ENCODE results near the gene CD55.

The CD55 gene

GRCh38 chr1:207286786-207287468 lies 34.6 kb upstream of the CD55 start:
- H3K4me1 ChIP-seq (ENCODE audit: control insufficient read depth in 1 of 2, insufficient read depth in 2 of 2, low read length in 2 of 2) = peaks cover 9 to 13% of the 10 kb centered on the region in 2 donors

GRCh38 chr1:207288315-207288714 lies 33.2 kb upstream of the CD55 start:
- Histone ChIP-seq H3K36me3 (ENCODE audit: control insufficient read depth in 1 of 2, insufficient read depth in 2 of 2, low read length in 2 of 2) (no peaks in the 10 kb centered on the region), H3K9me3 (ENCODE audit: control insufficient read depth in 1 of 2, low read length in 2 of 2) (no peaks in the 10 kb centered on the region), H3K27me3 (ENCODE audit: low read depth, low read length) (no peaks in the 10 kb centered on the region), H3K4me1 (ENCODE audit: control insufficient read depth in 1 of 2, insufficient read depth in 2 of 2, low read length in 2 of 2) (peaks cover 4 to 9% of the 10 kb centered on the region in 2 donors), H3K27ac (ENCODE audit: low read length) (no peak overlapping the region), H3K4me3 (ENCODE audit: low read depth in 1 of 2, low read length in 2 of 2) (no peak overlapping the region)

More at GRCh38 chr1:207286786-207287468, 34.6 kb upstream of the CD55 start:
- Histone ChIP-seq H3K9me3 (ENCODE audit: control insufficient read depth in 1 of 2, low read length in 2 of 2) (no peaks in the 10 kb centered on the region), H3K36me3 (ENCODE audit: control insufficient read depth in 1 of 2, insufficient read depth in 2 of 2, low read length in 2 of 2) (no peaks in the 10 kb centered on the region), H3K27ac (ENCODE audit: low read length) (no peak overlapping the region), H3K27me3 (ENCODE audit: low read depth, low read length) (no peaks in the 10 kb centered on the region), H3K4me3 (ENCODE audit: low read depth in 1 of 2, low read length in 2 of 2) (no peak overlapping the region)

GRCh38 chr1:207289756-207290155 lies 31.7 kb upstream of the CD55 start:
- Histone ChIP-seq H3K4me3 (ENCODE audit: low read depth in 1 of 2, low read length in 2 of 2) (no peak overlapping the region), H3K9me3 (ENCODE audit: control insufficient read depth in 1 of 2, low read length in 2 of 2) (no peaks in the 10 kb centered on the region), H3K4me1 (ENCODE audit: control insufficient read depth in 1 of 2, insufficient read depth in 2 of 2, low read length in 2 of 2) (peaks cover 0 to 9% of the 10 kb centered on the region in 2 donors), H3K27me3 (ENCODE audit: low read depth, low read length) (no peaks in the 10 kb centered on the region), H3K27ac (ENCODE audit: low read length) (no peak overlapping the region), H3K36me3 (ENCODE audit: control insufficient read depth in 1 of 2, insufficient read depth in 2 of 2, low read length in 2 of 2) (no peaks in the 10 kb centered on the region)

- no peaks in the 10 kb centered on the region for H3K36me3 ChIP-seq (ENCODE audit: control insufficient read depth in 1 of 2, insufficient read depth in 2 of 2, low read length in 2 of 2)
- no peaks in the 10 kb centered on the region for H3K9me3 ChIP-seq (ENCODE audit: control insufficient read depth in 1 of 2, low read length in 2 of 2)
- peaks cover 0 to 9% of the 10 kb centered on the region in 2 donors for H3K4me1 ChIP-seq (ENCODE audit: control insufficient read depth in 1 of 2, insufficient read depth in 2 of 2, low read length in 2 of 2)
- H3K27me3 ChIP-seq (ENCODE audit: low read depth, low read length) = no peaks in the 10 kb centered on the region
- no peak overlapping the region for H3K27ac ChIP-seq (ENCODE audit: low read length)
- no peak overlapping the region for H3K4me3 ChIP-seq (ENCODE audit: low read depth in 1 of 2, low read length in 2 of 2)
These were observed 29.8 kb upstream of the CD55 start for GRCh38 chr1:207291723-207292122.

- Histone ChIP-seq H3K9me3 (ENCODE audit: control insufficient read depth in 1 of 2, low read length in 2 of 2) (no peaks in the 10 kb centered on the region), H3K36me3 (ENCODE audit: control insufficient read depth in 1 of 2, insufficient read depth in 2 of 2, low read length in 2 of 2) (no peaks in the 10 kb centered on the region), H3K27me3 (ENCODE audit: low read depth, low read length) (no peaks in the 10 kb centered on the region), H3K4me3 (ENCODE audit: low read depth in 1 of 2, low read length in 2 of 2) (no peak overlapping the region), H3K27ac (ENCODE audit: low read length) (no peak overlapping the region), H3K4me1 (ENCODE audit: control insufficient read depth in 1 of 2, insufficient read depth in 2 of 2, low read length in 2 of 2) (peaks cover 0 to 3% of the 10 kb centered on the region in 2 donors)
These were observed 23.3 kb upstream of the CD55 start for GRCh38 chr1:207298186-207298585.

- Histone ChIP-seq H3K27me3 (ENCODE audit: low read depth, low read length) (no peaks in the 10 kb centered on the region), H3K9me3 (ENCODE audit: control insufficient read depth in 1 of 2, low read length in 2 of 2) (no peaks in the 10 kb centered on the region), H3K4me1 (ENCODE audit: control insufficient read depth in 1 of 2, insufficient read depth in 2 of 2, low read length in 2 of 2) (peaks cover 0 to 3% of the 10 kb centered on the region in 2 donors), H3K27ac (ENCODE audit: low read length) (peak overlapping the region; percentile 34), H3K36me3 (ENCODE audit: control insufficient read depth in 1 of 2, insufficient read depth in 2 of 2, low read length in 2 of 2) (no peaks in the 10 kb centered on the region), H3K4me3 (ENCODE audit: low read depth in 1 of 2, low read length in 2 of 2) (no peak overlapping the region)
These were observed 22.7 kb upstream of the CD55 start for GRCh38 chr1:207298636-207299398.

DNA sequence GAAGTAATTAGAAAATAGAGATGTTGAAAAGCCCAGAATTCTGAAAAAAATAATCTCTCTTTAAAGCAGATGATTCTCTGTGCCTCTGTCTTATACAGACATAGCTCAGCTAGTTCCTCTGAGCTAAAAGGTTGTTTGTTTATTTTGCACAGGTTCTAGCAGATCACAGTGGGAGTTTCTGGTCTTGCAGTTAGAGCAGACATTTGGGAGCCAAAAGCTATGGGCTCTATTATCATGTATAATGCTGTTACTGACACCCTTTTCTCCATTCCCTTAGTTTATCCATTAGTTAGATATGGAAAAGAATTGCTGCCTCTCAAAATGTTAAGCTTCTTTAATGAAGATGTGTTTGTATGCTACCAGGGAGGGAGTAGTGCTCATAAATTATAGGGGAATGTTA lies 20.5 kb upstream of the CD55 start:
- Histone ChIP-seq H3K36me3 (ENCODE audit: control insufficient read depth in 1 of 2, insufficient read depth in 2 of 2, low read length in 2 of 2) (no peaks in the 10 kb centered on the region), H3K27ac (ENCODE audit: low read length) (no peak overlapping the region), H3K4me3 (ENCODE audit: low read depth in 1 of 2, low read length in 2 of 2) (no peak overlapping the region), H3K27me3 (ENCODE audit: low read depth, low read length) (no peaks in the 10 kb centered on the region), H3K9me3 (ENCODE audit: control insufficient read depth in 1 of 2, low read length in 2 of 2) (no peaks in the 10 kb centered on the region), H3K4me1 (ENCODE audit: control insufficient read depth in 1 of 2, insufficient read depth in 2 of 2, low read length in 2 of 2) (peaks cover 0 to 6% of the 10 kb centered on the region in 2 donors)

DNA sequence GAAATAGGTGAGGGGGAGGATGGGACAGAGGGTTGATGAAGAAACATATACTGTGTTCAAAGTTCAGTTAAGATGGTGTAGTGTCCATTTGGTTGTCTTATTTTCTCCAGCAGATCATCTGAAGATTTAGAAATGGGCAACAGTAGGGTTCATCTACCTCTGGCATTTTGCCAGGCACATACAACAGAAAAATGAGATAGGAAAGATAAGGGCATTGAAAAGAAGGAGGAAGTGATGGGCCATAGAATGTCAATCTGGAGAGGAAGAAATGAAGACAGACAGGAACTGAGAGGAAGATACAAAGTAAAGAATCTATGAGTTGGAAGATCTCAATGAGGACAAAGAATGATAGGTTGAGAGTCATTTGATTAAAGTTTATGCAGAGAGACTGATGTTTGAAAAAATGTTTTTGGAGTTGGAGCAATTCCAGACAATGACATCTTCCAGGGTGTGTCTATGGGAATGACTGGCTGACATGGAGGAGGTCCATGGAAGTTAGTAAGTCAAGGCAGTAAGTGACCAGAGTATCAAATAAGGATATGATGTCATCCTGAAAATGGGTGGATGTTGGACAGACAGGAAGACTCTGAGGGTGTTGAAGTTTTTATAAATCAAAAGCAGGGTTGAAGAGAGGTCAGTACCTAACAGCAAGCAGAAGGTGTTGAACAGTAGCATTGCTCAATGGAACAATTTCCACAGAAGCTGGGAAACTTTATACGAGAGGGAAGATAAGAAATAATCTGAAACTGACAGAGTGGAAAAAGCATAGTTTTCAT lies 18.7 kb upstream of the CD55 start:
- Histone ChIP-seq H3K4me1 (ENCODE audit: control insufficient read depth in 1 of 2, insufficient read depth in 2 of 2, low read length in 2 of 2) (peaks cover 0 to 6% of the 10 kb centered on the region in 2 donors), H3K27ac (ENCODE audit: low read length) (no peak overlapping the region)

GRCh38 chr1:207304710-207305488 lies 16.6 kb upstream of the CD55 start:
- H3K27me3 ChIP-seq (ENCODE audit: low read depth, low read length) = no peaks in the 10 kb centered on the region
- no peak overlapping the region for H3K4me3 ChIP-seq (ENCODE audit: low read depth in 1 of 2, low read length in 2 of 2)
- H3K4me1 ChIP-seq (ENCODE audit: control insufficient read depth in 1 of 2, insufficient read depth in 2 of 2, low read length in 2 of 2) = peaks cover 4 to 12% of the 10 kb centered on the region in 2 donors
- H3K27ac ChIP-seq (ENCODE audit: low read length) = peak overlapping the region; percentile 35
- H3K9me3 ChIP-seq (ENCODE audit: control insufficient read depth in 1 of 2, low read length in 2 of 2) = no peaks in the 10 kb centered on the region
- H3K36me3 ChIP-seq (ENCODE audit: control insufficient read depth in 1 of 2, insufficient read depth in 2 of 2, low read length in 2 of 2) = no peaks in the 10 kb centered on the region

More for the DNA sequence above, 18.7 kb upstream of the CD55 start:
- Histone ChIP-seq H3K9me3 (ENCODE audit: control insufficient read depth in 1 of 2, low read length in 2 of 2) (no peaks in the 10 kb centered on the region), H3K4me3 (ENCODE audit: low read depth in 1 of 2, low read length in 2 of 2) (no peak overlapping the region), H3K36me3 (ENCODE audit: control insufficient read depth in 1 of 2, insufficient read depth in 2 of 2, low read length in 2 of 2) (no peaks in the 10 kb centered on the region), H3K27me3 (ENCODE audit: low read depth, low read length) (no peaks in the 10 kb centered on the region)

- Histone ChIP-seq H3K9me3 (ENCODE audit: control insufficient read depth in 1 of 2, low read length in 2 of 2) (no peaks in the 10 kb centered on the region), H3K4me1 (ENCODE audit: control insufficient read depth in 1 of 2, insufficient read depth in 2 of 2, low read length in 2 of 2) (peaks cover 4 to 15% of the 10 kb centered on the region in 2 donors), H3K36me3 (ENCODE audit: control insufficient read depth in 1 of 2, insufficient read depth in 2 of 2, low read length in 2 of 2) (no peaks in the 10 kb centered on the region), H3K4me3 (ENCODE audit: low read depth in 1 of 2, low read length in 2 of 2) (no peak overlapping the region), H3K27me3 (ENCODE audit: low read depth, low read length) (no peaks in the 10 kb centered on the region), H3K27ac (ENCODE audit: low read length) (peak overlapping the region; percentile 35)
These were observed 16.0 kb upstream of the CD55 start for GRCh38 chr1:207305489-207305873.

All from muscle layer of duodenum (tissue), 2 donors.